H1 (cell line): Measurements from ENCODE around the gene PCID2. TPM values are rescaled to one million over a fixed set of nuclear protein-coding genes. Genes with fewer than 3 reads are reported as not detected.

Experiments used
- CTCF ChIA-PET: fragments of 300-600 bp; sonication (Branson Sonifier 250); formaldehyde crosslinking; loops from one replicate; lab custom pipeline; 2021; ENCODE audit not compliant: partially characterized antibody; lab: Charles Lee
- POLR2A ChIA-PET: fragments of 300-600 bp; sonication (Branson Sonifier 250); formaldehyde crosslinking; loops from one replicate; lab custom pipeline; 2021; ENCODE audit warnings: inconsistent platforms; ENCODE audit not compliant: partially characterized antibody; lab: Charles Lee
- DNase-seq, 2 experiments: peaks; one replicate each; pipeline versions ENCODE4 v3.0.0 to v3.0.0-alpha.2; 2010 to 2022; ENCODE audit warnings: low spot score in 2 of 2, low read depth in 1 of 2, mixed read lengths in 1 of 2
- FAIRE-seq: peaks from 2 replicates; lab custom pipeline; 2011; peaks lifted over from hg19 to GRCh38; lab: Jason Lieb, UNC
- H2AFZ ChIP-seq: 2 replicates; pipeline ENCODE4 v1.8.1; 2012; ENCODE audit warnings: low read length, inconsistent platforms
- H2AK5ac ChIP-seq: 2 replicates; pipeline ENCODE4 v1.6.1; 2013; ENCODE audit warnings: low read depth, low read length
- H2BK120ac ChIP-seq: replicated peaks from 2 replicates; pipeline ENCODE3; 2013; ENCODE audit warnings: low read depth, low read length, inconsistent platforms
- H2BK12ac ChIP-seq: 2 replicates; pipeline ENCODE4 v1.6.1; 2013; ENCODE audit warnings: low read depth, low read length
- H2BK15ac ChIP-seq: 2 replicates; pipeline ENCODE4 v1.6.1; 2013; ENCODE audit warnings: low read length
- H2BK20ac ChIP-seq: 2 replicates; pipeline ENCODE4 v1.6.1; 2013; ENCODE audit warnings: low read length
- H2BK5ac ChIP-seq: 2 replicates; pipeline ENCODE4 v1.6.1; 2013; ENCODE audit warnings: low read depth, low read length
- H3K14ac ChIP-seq: 2 replicates; pipeline ENCODE4 v1.6.1; 2013; ENCODE audit warnings: inconsistent platforms; ENCODE audit not compliant: insufficient read length
- H3K18ac ChIP-seq: 2 replicates; pipeline ENCODE4 v1.6.1; 2013; ENCODE audit warnings: low read length; ENCODE audit errors: extremely low read depth
- H3K23ac ChIP-seq: 2 replicates; pipeline ENCODE4 v1.6.1; 2013; ENCODE audit warnings: inconsistent platforms; ENCODE audit not compliant: insufficient read length
- H3K23me2 ChIP-seq: 2 replicates; pipeline ENCODE4 v1.6.1; 2013; ENCODE audit warnings: low read depth, low read length
- H3K27ac ChIP-seq: 2 replicates; pipeline ENCODE4 v1.6.1; 2011; ENCODE audit warnings: low read depth, low read length, inconsistent platforms
- H3K27me3 ChIP-seq, 4 experiments: replicated peaks in 1 of 4; 1 replicate in 1 of 4; 2 replicates in 3 of 4; pipeline versions ENCODE4 v1.6.1 to v1.8.1; 2011 to 2013; ENCODE audit warnings: low read length in 3 of 4, mild to moderate bottlenecking in 3 of 4, inconsistent platforms in 2 of 4, mixed read lengths in 2 of 4, moderate library complexity in 1 of 4; ENCODE audit not compliant: control insufficient read depth in 3 of 4, insufficient read depth in 3 of 4; ENCODE audit errors: extremely low read depth in 1 of 4
- H3K36me3 ChIP-seq, 4 experiments: 2 replicates each; pipeline versions ENCODE4 v1.6.1 to v1.8.1; 2011 to 2013; ENCODE audit warnings: mild to moderate bottlenecking in 4 of 4, low read length in 3 of 4, moderate library complexity in 2 of 4, control low read depth in 1 of 4, inconsistent platforms in 1 of 4; ENCODE audit not compliant: insufficient read depth in 4 of 4, control insufficient read depth in 2 of 4
- H3K4ac ChIP-seq: replicated peaks from 2 replicates; pipeline ENCODE3; 2013; ENCODE audit warnings: low read length, low read depth, mixed read lengths, inconsistent platforms; ENCODE audit not compliant: insufficient read length
- H3K4me1 ChIP-seq, 4 experiments: replicated peaks in 1 of 4; 1 replicate in 1 of 4; 2 replicates in 3 of 4; pipeline versions ENCODE4 v1.6.1 to v1.8.1; 2011 to 2013; ENCODE audit warnings: low read length in 3 of 4, inconsistent platforms in 2 of 4, mixed read lengths in 1 of 4; ENCODE audit not compliant: insufficient read depth in 4 of 4, control insufficient read depth in 3 of 4
- H3K4me2 ChIP-seq, 2 experiments: 2 replicates each; pipeline versions ENCODE4 v1.6.1 to v1.8.1; 2011 to 2013; ENCODE audit warnings: low read depth in 2 of 2, low read length in 2 of 2, control low read depth in 1 of 2, inconsistent platforms in 1 of 2, mild to moderate bottlenecking in 1 of 2; ENCODE audit not compliant: insufficient read depth in 1 of 2
- H3K4me3 ChIP-seq, 4 experiments: fragments of 200-600, 300-600 bp in 1 of 4; sonication (generic), shearing (Covaris generic), sonication (Bioruptor Twin) in 1 of 4; 2 replicates each; pipeline versions ENCODE4 v1.5.1 to v1.8.1; 2011 to 2016; ENCODE audit warnings: low read length in 4 of 4, low read depth in 3 of 4, control low read depth in 2 of 4, inconsistent platforms in 2 of 4, mild to moderate bottlenecking in 2 of 4, mixed read lengths in 1 of 4, moderate library complexity in 1 of 4; ENCODE audit not compliant: insufficient read depth in 2 of 4; ENCODE audit errors: extremely low read depth in 1 of 4
- H3K56ac ChIP-seq: replicated peaks from 2 replicates; pipeline ENCODE3; 2013; ENCODE audit warnings: low read depth, mild to moderate bottlenecking, mixed read lengths, low read length, inconsistent platforms; ENCODE audit not compliant: insufficient read length
- H3K79me1 ChIP-seq: 2 replicates; pipeline ENCODE4 v1.6.1; 2013; ENCODE audit warnings: low read depth, low read length, control low read depth
- H3K79me2 ChIP-seq, 2 experiments: 2 replicates each; pipeline versions ENCODE4 v1.6.1 to v1.8.1; 2012 to 2013; ENCODE audit warnings: low read length in 2 of 2, mild to moderate bottlenecking in 2 of 2, inconsistent platforms in 1 of 2; ENCODE audit not compliant: insufficient read depth in 2 of 2, control insufficient read depth in 1 of 2
- H3K9ac ChIP-seq, 4 experiments: replicated peaks in 1 of 4; 1 replicate in 1 of 4; 2 replicates in 3 of 4; pipeline versions ENCODE4 v1.6.1 to v1.8.1; 2011 to 2013; ENCODE audit warnings: low read depth in 3 of 4, low read length in 3 of 4, control low read depth in 2 of 4, mild to moderate bottlenecking in 2 of 4, moderate library complexity in 2 of 4, inconsistent platforms in 1 of 4; ENCODE audit errors: extremely low read depth in 1 of 4
- H3K9me3 ChIP-seq, 2 experiments: 2 replicates each; pipeline versions ENCODE4 v1.6.1 to v1.8.1; 2012 to 2013; ENCODE audit warnings: mild to moderate bottlenecking in 2 of 2, moderate library complexity in 2 of 2, control low read depth in 1 of 2, inconsistent platforms in 1 of 2, low read depth in 1 of 2, low read length in 1 of 2, mixed read lengths in 1 of 2; ENCODE audit not compliant: insufficient read depth in 2 of 2
- H4K20me1 ChIP-seq, 2 experiments: replicated peaks in 1 of 2; 2 replicates each; pipeline versions ENCODE3 to v1.8.1; 2011 to 2013; ENCODE audit warnings: inconsistent platforms in 2 of 2, low read length in 2 of 2, mild to moderate bottlenecking in 1 of 2; ENCODE audit not compliant: insufficient read depth in 2 of 2, control insufficient read depth in 1 of 2
- H4K5ac ChIP-seq: 2 replicates; pipeline ENCODE4 v1.6.1; 2013; ENCODE audit warnings: low read length, low read depth, mixed read lengths, inconsistent platforms; ENCODE audit not compliant: insufficient read length
- H4K8ac ChIP-seq: 2 replicates; pipeline ENCODE4 v1.8.0; 2013; ENCODE audit warnings: mild to moderate bottlenecking, moderate library complexity, low read length, inconsistent platforms; ENCODE audit not compliant: insufficient read depth; ENCODE audit errors: extremely low read depth
- H4K91ac ChIP-seq: replicated peaks from 2 replicates; pipeline ENCODE3; 2013; ENCODE audit warnings: low read length, mixed read lengths, inconsistent platforms; ENCODE audit not compliant: insufficient read length
- ATF2 ChIP-seq: IDR thresholded peaks from 2 replicates; pipeline ENCODE4 v1.6.1; 2012; ENCODE audit warnings: low read length, inconsistent platforms
- PHF8 ChIP-seq: fragments of 200-600 bp; sonication (generic); conservative IDR thresholded peaks from 2 replicates; pipeline ENCODE4 v1.7.1; 2012; ENCODE audit warnings: low read depth, mild to moderate bottlenecking, inconsistent platforms, low read length, moderate library complexity
- RXRA ChIP-seq: IDR thresholded peaks from 2 replicates; pipeline ENCODE4 v1.6.1; 2011; ENCODE audit warnings: low read depth, mild to moderate bottlenecking, low read length, moderate library complexity; ENCODE audit not compliant: insufficient read depth
- WGBS, 2 experiments: shearing (Covaris generic) in 1 of 2; methylation state at CpG; one replicate each; pipeline versions ENCODE4 v1.1.6 to v1.1.7; 2013 to 2015; ENCODE audit warnings: low lambda C conversion rate in 2 of 2, mixed read lengths in 2 of 2, inconsistent platforms in 1 of 2, low coverage in 1 of 2, missing lambda C conversion rate in 1 of 2; ENCODE audit not compliant: insufficient replicate concordance in 2 of 2, insufficient coverage in 1 of 2, insufficient read length in 1 of 2; ENCODE audit errors: extremely low coverage in 1 of 2, missing lambda C conversion rate in 1 of 2; 5-methylcytosine and 5-hydroxymethylcytosine counted together
- polyA plus RNA-seq, 7 experiments: library from polyadenylated mRNA; depleted of rRNA in 3 of 7; stranded (reverse) in 5 of 7; unstranded in 2 of 7; fragments of >200 nt in 5 of 7; fragments of 200-250 nt in 2 of 7; gene quantifications; 1 replicate in 5 of 7; 2 replicates in 1 of 7; 4 replicates in 1 of 7; pipeline versions ENCODE4 v1.2.1 to v1.2.3, GENCODE V29; 2011 to 2013; ENCODE audit warnings: missing spikeins in 2 of 7, mixed read lengths in 2 of 7
- total RNA-seq: library from RNA; stranded (reverse); fragmentation: NEBNext Ultra II Directional; extraction: Animal tissue kit (Norgen Biotek cat#: 25700); gene quantifications from 2 replicates; pipeline ENCODE4 v1.2.1, GENCODE V29; 2021

Gene PCID2
- total and polyA plus RNA-seq, 2 of the 8 experiments (the other 6 are each of a cell fraction or from before 2014, with no cell fraction given): 72.4 to 72.8 TPM

GRCh38 chr13:113224486-113224885 is 16.0 kb upstream of the PCID2 start:
- no peak for FAIRE-seq
- POLR2A ChIA-PET: interaction anchor here (1.3 to 3.3 kb wide), 3 partner anchors 15 to 265 kb away, joined by 3 to 18 read pairs (median 4); partner anchors contain the start of genes CUL4A and PCID2

More at GRCh38 chr13:113224486-113224885, 16.0 kb upstream of the PCID2 start:
- 94% methylated on average over 10 of the region's 10 CpGs; no CpG with 5 or more reads in 1 of the 2 experiments for WGBS, 2 experiments
- Histone ChIP-seq H4K91ac (no peak overlapping the region), H4K5ac (no peak overlapping the region), H2BK120ac (no peak overlapping the region), H3K14ac (no peak overlapping the region), H3K79me1 (peaks cover 16% of the 10 kb centered on the region), H3K56ac (no peak overlapping the region), H3K18ac (no peak overlapping the region), H3K27ac (no peak overlapping the region), H3K4me2 (no peak overlapping the region), H2BK15ac (no peak overlapping the region), H3K4me1 (no peaks in the 10 kb centered on the region; a peak in 2 of 7 replicates), H3K9me3 (no peaks in the 10 kb centered on the region), H2BK5ac (no peak overlapping the region), H3K4me3 (no peak overlapping the region), H3K36me3 (peaks cover 33 to 91% (median 41%) of the 10 kb centered on the region in 4 experiments), H3K4ac (no peak overlapping the region), H3K27me3 (no peaks in the 10 kb centered on the region), H3K9ac (no peak overlapping the region), H4K8ac (no peak overlapping the region), H3K79me2 (peaks cover 6 to 63% of the 10 kb centered on the region in 2 experiments), H4K20me1 (peaks cover 13 to 31% of the 10 kb centered on the region in 2 experiments), H2BK20ac (no peak overlapping the region), H3K23me2 (no peaks in the 10 kb centered on the region), H3K23ac (no peak overlapping the region), H2AK5ac (no peak overlapping the region), H2BK12ac (no peak overlapping the region), H2AFZ (no peak overlapping the region)
- no peak for DNase-seq
- CTCF ChIA-PET: interaction anchor here (1.3 kb wide), 1 partner anchor 195 kb away, joined by 3 read pairs; no protein-coding TSS in a partner anchor
- no peak for TF ChIP-seq PHF8
- TF ChIP-seq ATF2: no peak
- TF ChIP-seq RXRA: no peak
